Measurements from ENCODE around the gene TP53RK. TPM values are rescaled to one million over a fixed set of nuclear protein-coding genes. Genes with fewer than 3 reads are reported as not detected.

TP53RK gene
- total RNA-seq, 1 donor from 2014 or later, result 17.3 TPM

DNA sequence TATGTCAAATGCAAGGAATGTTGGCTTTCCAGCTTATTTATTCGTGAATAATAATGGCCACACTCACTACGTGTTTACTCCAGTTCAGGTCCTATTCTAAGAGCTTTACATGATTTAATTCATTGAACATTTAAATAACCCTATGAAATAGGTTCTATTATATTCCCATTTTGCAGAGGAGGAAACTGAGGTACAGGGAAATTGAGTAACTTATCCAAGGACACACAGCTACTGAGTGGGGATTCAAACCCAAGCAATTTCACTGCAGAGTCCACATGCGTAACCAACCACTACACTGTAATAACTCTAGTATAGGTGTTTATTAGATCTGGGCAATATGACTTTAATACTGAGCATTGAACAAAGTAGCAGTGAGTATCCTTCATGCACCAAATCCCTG lies 25.7 kb downstream of the TP53RK start:
- H3K4me3 Mint-ChIP-seq, result no peak overlapping the region
- peaks cover 20% of the 10 kb centered on the region for H3K9me3 Mint-ChIP-seq
- H3K4me1 Mint-ChIP-seq, result no peaks in the 10 kb centered on the region
- no peak for TF ChIP-seq CTCF (IDR thresholded peaks at IDR 0.05; ENCODE audit: unreplicated experiment)
- peaks cover 41% of the 10 kb centered on the region for H3K36me3 Mint-ChIP-seq
- H3K27me3 Mint-ChIP-seq (ENCODE audit: low read depth), result no peaks in the 10 kb centered on the region
- H3K27ac Mint-ChIP-seq, result no peak overlapping the region
- no peak for DNase-seq (ENCODE audit: low spot score in 2 of 2, unreplicated experiment in 2 of 2)

DNA sequence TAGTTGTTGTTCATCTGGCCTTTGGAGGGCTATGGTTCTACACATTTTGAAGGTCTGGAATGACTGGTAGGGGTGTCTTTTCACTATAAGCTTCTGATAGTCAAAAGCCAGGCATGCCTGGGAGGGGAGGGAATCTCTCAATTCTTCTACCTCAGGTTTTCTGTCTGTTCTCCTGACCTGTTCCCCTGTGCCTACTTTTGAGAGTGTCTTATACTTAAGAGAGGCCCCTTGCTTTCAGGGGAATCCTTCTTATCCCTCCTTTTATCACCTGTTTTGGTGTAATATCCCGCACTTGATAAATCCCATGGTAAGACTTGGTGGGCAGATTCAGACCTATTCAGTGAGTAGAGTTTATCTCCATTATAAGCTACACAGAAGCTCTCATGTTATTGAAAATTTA lies 27.6 kb downstream of the TP53RK start:
- Mint-ChIP-seq H3K27me3 (ENCODE audit: low read depth) (no peaks in the 10 kb centered on the region), H3K4me3 (no peak overlapping the region), H3K4me1 (no peaks in the 10 kb centered on the region), H3K9me3 (peaks cover 27% of the 10 kb centered on the region), H3K36me3 (peaks cover 44% of the 10 kb centered on the region), H3K27ac (no peak overlapping the region)
- DNase-seq (ENCODE audit: low spot score in 2 of 2, unreplicated experiment in 2 of 2), result no peak
- no peak for TF ChIP-seq CTCF (IDR thresholded peaks at IDR 0.05; ENCODE audit: unreplicated experiment)

- no peaks in the 10 kb centered on the region for H3K27me3 Mint-ChIP-seq (ENCODE audit: low read depth)
- no peaks in the 10 kb centered on the region for H3K4me1 Mint-ChIP-seq
- H3K4me3 Mint-ChIP-seq, result no peak overlapping the region
- H3K27ac Mint-ChIP-seq, result no peak overlapping the region
- peaks cover 45% of the 10 kb centered on the region for H3K36me3 Mint-ChIP-seq
- peaks cover 28% of the 10 kb centered on the region for H3K9me3 Mint-ChIP-seq
- no peak for DNase-seq (ENCODE audit: low spot score in 2 of 2, unreplicated experiment in 2 of 2)
- TF ChIP-seq CTCF (IDR thresholded peaks at IDR 0.05; ENCODE audit: unreplicated experiment), result no peak
Observed at GRCh38 chr20:46660487-46660886, 28.8 kb downstream of the TP53RK start.

DNA sequence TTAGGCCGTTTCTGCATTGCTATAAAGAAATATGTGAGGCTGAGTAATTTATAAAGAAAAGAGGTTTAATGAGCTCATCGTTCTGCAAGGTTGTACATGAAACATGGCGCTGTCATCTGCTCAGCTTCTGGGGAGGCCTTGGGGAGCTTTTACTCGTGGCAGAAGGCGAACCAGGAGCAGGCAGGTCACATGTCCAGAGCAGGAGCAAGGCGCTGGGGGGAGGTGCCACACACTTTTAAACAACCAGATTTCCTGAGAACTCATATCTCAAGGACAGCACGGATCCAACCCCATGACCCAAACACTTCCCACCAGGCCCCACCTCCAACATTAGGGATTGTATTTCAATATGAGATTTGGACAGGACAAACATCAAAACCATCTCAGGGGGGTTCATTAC lies 31.6 kb downstream of the TP53RK start:
- TF ChIP-seq CTCF (IDR thresholded peaks at IDR 0.05; ENCODE audit: unreplicated experiment), result no peak
- peaks cover 28% of the 10 kb centered on the region for H3K9me3 Mint-ChIP-seq
- H3K27ac Mint-ChIP-seq, result no peak overlapping the region
- no peak overlapping the region for H3K4me3 Mint-ChIP-seq
- peaks cover 10% of the 10 kb centered on the region for H3K27me3 Mint-ChIP-seq (ENCODE audit: low read depth)
- peaks cover 43% of the 10 kb centered on the region for H3K36me3 Mint-ChIP-seq
- DNase-seq (ENCODE audit: low spot score in 2 of 2, unreplicated experiment in 2 of 2), result no peak
- H3K4me1 Mint-ChIP-seq, result no peaks in the 10 kb centered on the region

GRCh38 chr20:46657137-46657536 lies 32.1 kb downstream of the TP53RK start:
- H3K9me3 Mint-ChIP-seq, result peaks cover 28% of the 10 kb centered on the region
- H3K27ac Mint-ChIP-seq, result no peak overlapping the region
- peaks cover 38% of the 10 kb centered on the region for H3K36me3 Mint-ChIP-seq
- TF ChIP-seq CTCF (IDR thresholded peaks at IDR 0.05; ENCODE audit: unreplicated experiment), result no peak
- H3K4me3 Mint-ChIP-seq, result no peak overlapping the region
- H3K4me1 Mint-ChIP-seq, result no peaks in the 10 kb centered on the region
- no peak for DNase-seq (ENCODE audit: low spot score in 2 of 2, unreplicated experiment in 2 of 2)
- H3K27me3 Mint-ChIP-seq (ENCODE audit: low read depth), result peaks cover 14% of the 10 kb centered on the region

- peaks cover 33% of the 10 kb centered on the region for H3K27me3 Mint-ChIP-seq (ENCODE audit: low read depth)
- H3K4me1 Mint-ChIP-seq, result peaks cover 3% of the 10 kb centered on the region
- no peak overlapping the region for H3K27ac Mint-ChIP-seq
- no peak for TF ChIP-seq CTCF (IDR thresholded peaks at IDR 0.05; ENCODE audit: unreplicated experiment)
- DNase-seq (ENCODE audit: low spot score in 2 of 2, unreplicated experiment in 2 of 2), result no peak
- H3K9me3 Mint-ChIP-seq, result peaks cover 8% of the 10 kb centered on the region
- no peak overlapping the region for H3K4me3 Mint-ChIP-seq
- peaks cover 9% of the 10 kb centered on the region for H3K36me3 Mint-ChIP-seq
Observed at GRCh38 chr20:46652699-46653098, 36.5 kb downstream of the TP53RK start.

Measured in mesothelial cell of epicardium (in vitro differentiated cells).